Retinal pigment epithelial cell (primary cell): ENCODE measurements around the gene MGARP.

ENCODE experiments used
- DNase-seq: peaks from one replicate; pipeline ENCODE4 v3.0.0-alpha.2; 2010; ENCODE audit warnings: low read depth
- H3K4me3 ChIP-seq: 2 replicates; pipeline ENCODE4 v1.5.1; 2011; ENCODE audit warnings: mild to moderate bottlenecking, low read length, control low read depth, moderate library complexity
- CTCF ChIP-seq: conservative IDR thresholded peaks from 2 replicates; pipeline ENCODE4 v1.5.1; 2011; ENCODE audit warnings: low read depth, low read length, control low read depth, inconsistent platforms

The MGARP gene

GRCh38 chr4:139286186-139286698 lies 6.2 kb upstream of the MGARP start:
- TF ChIP-seq CTCF = no peak
- DNase-seq = no peak
- H3K4me3 ChIP-seq = no peak overlapping the region

GRCh38 chr4:139282721-139283075 lies 2.7 kb upstream of the MGARP start:
- H3K4me3 ChIP-seq = no peak overlapping the region
- TF ChIP-seq CTCF = no peak
- no peak for DNase-seq

GRCh38 chr4:139282065-139282720 lies 2.2 kb upstream of the MGARP start:
- DNase-seq = no peak
- no peak for TF ChIP-seq CTCF
- H3K4me3 ChIP-seq = no peak overlapping the region

GRCh38 chr4:139278912-139279759 lies 889 bp downstream of the MGARP start:
- no peak for TF ChIP-seq CTCF
- H3K4me3 ChIP-seq = peak overlapping the region; percentile 61
- no peak for DNase-seq

GRCh38 chr4:139278485-139278884 lies 1.5 kb downstream of the MGARP start:
- no peak for TF ChIP-seq CTCF
- no peak overlapping the region for H3K4me3 ChIP-seq

GRCh38 chr4:139275281-139275735 lies 4.7 kb downstream of the MGARP start:
- no peak for DNase-seq
- H3K4me3 ChIP-seq = no peak overlapping the region
- TF ChIP-seq CTCF = no peak

More at GRCh38 chr4:139278485-139278884, 1.5 kb downstream of the MGARP start:
- no peak for DNase-seq

- no peak for DNase-seq
- no peak for TF ChIP-seq CTCF
- no peak overlapping the region for H3K4me3 ChIP-seq
Measured at GRCh38 chr4:139274790-139275189, 5.2 kb downstream of the MGARP start.
